ENCODE data around the gene RENBP.

Gene RENBP

GRCh38 chrX:153970357-153971123, 26.1 kb upstream of the RENBP start:
- peak; percentile 30 for DNase-seq (ENCODE audit: low read depth)

GRCh38 chrX:153969904-153970356, 25.5 kb upstream of the RENBP start:
- DNase-seq (ENCODE audit: low read depth), result no peak

GRCh38 chrX:153969125-153969903, 24.9 kb upstream of the RENBP start:
- no peak for DNase-seq (ENCODE audit: low read depth)

GRCh38 chrX:153968754-153969124, 24.3 kb upstream of the RENBP start:
- DNase-seq (ENCODE audit: low read depth), result no peak

- no peak for DNase-seq (ENCODE audit: low read depth)
These were observed 23.8 kb upstream of the RENBP start for GRCh38 chrX:153968255-153968654.

- DNase-seq (ENCODE audit: low read depth), result no peak
These were observed 23.2 kb upstream of the RENBP start for GRCh38 chrX:153967536-153968224.

GRCh38 chrX:153966841-153967535, 22.5 kb upstream of the RENBP start:
- no peak for DNase-seq (ENCODE audit: low read depth)

- DNase-seq (ENCODE audit: low read depth), result no peak
These were observed 21.8 kb upstream of the RENBP start for GRCh38 chrX:153966283-153966688.

GRCh38 chrX:153965406-153965805, 21.0 kb upstream of the RENBP start:
- no peak for DNase-seq (ENCODE audit: low read depth)

- DNase-seq (ENCODE audit: low read depth), result no peak
These were observed 19.7 kb upstream of the RENBP start for GRCh38 chrX:153964105-153964504.

GRCh38 chrX:153963546-153963945, 19.1 kb upstream of the RENBP start:
- DNase-seq (ENCODE audit: low read depth), result no peak

GRCh38 chrX:153961292-153961691, 16.8 kb upstream of the RENBP start:
- DNase-seq (ENCODE audit: low read depth), result no peak

- no peak for DNase-seq (ENCODE audit: low read depth)
These were observed 16.3 kb upstream of the RENBP start for GRCh38 chrX:153960786-153961185.

GRCh38 chrX:153960077-153960476, 15.6 kb upstream of the RENBP start:
- DNase-seq (ENCODE audit: low read depth), result no peak

GRCh38 chrX:153959649-153960048, 15.2 kb upstream of the RENBP start:
- no peak for DNase-seq (ENCODE audit: low read depth)

- DNase-seq (ENCODE audit: low read depth), result no peak
These were observed 14.2 kb upstream of the RENBP start for GRCh38 chrX:153958605-153959004.

- DNase-seq (ENCODE audit: low read depth), result no peak
These were observed 12.8 kb upstream of the RENBP start for GRCh38 chrX:153957224-153957623.

GRCh38 chrX:153956044-153956907, 11.8 kb upstream of the RENBP start:
- DNase-seq (ENCODE audit: low read depth), result no peak

- DNase-seq (ENCODE audit: low read depth), result no peak
These were observed 10.8 kb upstream of the RENBP start for GRCh38 chrX:153955228-153955732.

GRCh38 chrX:153954558-153955227, 10.2 kb upstream of the RENBP start:
- no peak for DNase-seq (ENCODE audit: low read depth)

All from GM04504 (cell line).